M059J (cell line): ENCODE measurements around the gene TRPV5. TPM values are rescaled to one million over a fixed set of nuclear protein-coding genes. Genes with fewer than 3 reads are reported as not detected.

Experiments
- DNase-seq: peaks from one replicate; pipeline ENCODE4 v3.0.0-alpha.2; 2012; ENCODE audit warnings: low read depth
- total RNA-seq: library from RNA; depleted of rRNA; stranded (reverse); fragments of >200 nt; shearing (Covaris generic); gene quantifications from 2 replicates; pipeline ENCODE4 v1.2.3, GENCODE V29; 2014

Gene TRPV5
- total RNA-seq, 1 experiment from 2014 or later = not detected

GRCh38 chr7:142886866-142887265, 46.7 kb downstream of the TRPV5 start:
- no peak for DNase-seq

GRCh38 chr7:142885311-142886230, 48.0 kb downstream of the TRPV5 start, which contains the start of gene TRPV6:
TSS of gene TRPV6 (minus strand) at chr7:142885745.
- no peak for DNase-seq

- DNase-seq = no peak
These were observed 49.3 kb downstream of the TRPV5 start for GRCh38 chr7:142884286-142884640.

GRCh38 chr7:142883571-142884285, 49.8 kb downstream of the TRPV5 start:
- DNase-seq = no peak

- no peak for DNase-seq
These were observed 50.4 kb downstream of the TRPV5 start for GRCh38 chr7:142883145-142883544.

- no peak for DNase-seq
These were observed 51.2 kb downstream of the TRPV5 start for GRCh38 chr7:142882338-142882678.

- no peak for DNase-seq
These were observed 51.8 kb downstream of the TRPV5 start for GRCh38 chr7:142881586-142882337.

GRCh38 chr7:142880876-142881505, 52.6 kb downstream of the TRPV5 start:
- no peak for DNase-seq

GRCh38 chr7:142879060-142879459, 54.5 kb downstream of the TRPV5 start:
- no peak for DNase-seq

- DNase-seq = no peak
These were observed 55.2 kb downstream of the TRPV5 start for GRCh38 chr7:142878315-142878714.

- DNase-seq = no peak
These were observed 56.3 kb downstream of the TRPV5 start for GRCh38 chr7:142876991-142877910.

GRCh38 chr7:142876236-142876960, 57.1 kb downstream of the TRPV5 start:
- no peak for DNase-seq

- no peak for DNase-seq
These were observed 58.1 kb downstream of the TRPV5 start for GRCh38 chr7:142875456-142875855.

- no peak for DNase-seq
These were observed 58.7 kb downstream of the TRPV5 start for GRCh38 chr7:142874837-142875236.

- DNase-seq = no peak
These were observed 59.1 kb downstream of the TRPV5 start for GRCh38 chr7:142874409-142874808.

GRCh38 chr7:142873871-142874270, 59.7 kb downstream of the TRPV5 start:
- no peak for DNase-seq

GRCh38 chr7:142873281-142873784, 60.2 kb downstream of the TRPV5 start:
- no peak for DNase-seq

GRCh38 chr7:142872106-142872675, 61.4 kb downstream of the TRPV5 start:
- no peak for DNase-seq
